Measurements from ENCODE around the gene FAXDC2. TPM values are rescaled to one million over a fixed set of nuclear protein-coding genes. Genes with fewer than 3 reads are reported as not detected.

The FAXDC2 gene
- total and polyA plus RNA-seq, 2 of the 8 experiments (the other 6 are each of a cell fraction or from before 2014, with no cell fraction given): 3.7 to 5.9 TPM

DNA sequence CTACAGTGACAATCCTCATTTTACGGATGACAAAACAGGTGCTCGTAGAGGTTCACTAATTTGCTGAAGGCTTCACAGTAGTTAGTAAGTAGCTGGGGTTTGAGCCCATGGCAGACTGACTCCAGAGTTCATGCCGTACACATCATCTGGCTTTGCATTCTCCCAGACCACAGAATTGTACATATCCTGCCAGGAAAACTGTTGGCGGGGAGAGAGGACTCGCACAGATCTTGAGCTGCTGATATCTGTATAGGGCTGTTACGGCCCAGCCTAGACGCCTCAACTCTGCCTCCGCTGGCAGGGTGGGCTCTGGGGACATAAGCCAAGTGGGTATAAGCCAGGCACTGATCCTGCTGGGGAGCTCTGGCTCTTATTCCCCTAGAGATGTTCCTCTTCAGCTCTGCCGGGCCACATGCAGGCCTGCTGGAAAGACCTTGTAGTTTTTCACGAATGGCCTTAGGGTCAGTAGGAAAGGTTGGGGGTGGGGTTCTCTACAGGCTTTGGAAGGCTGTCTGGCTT is 79.0 kb downstream of the FAXDC2 start:
- Histone ChIP-seq H4K20me1 (replicated peaks in 1 of 2; ENCODE audit: control insufficient read depth in 1 of 2, insufficient read depth in 2 of 2, low read length in 2 of 2) (peaks cover 64 to 77% of the 10 kb centered on the region in 2 experiments), H3K4me1 (replicated peaks in 1 of 4; ENCODE audit: control insufficient read depth in 3 of 4, insufficient read depth in 4 of 4, low read length in 3 of 4) (peaks cover 10 to 57% (median 46%) of the 10 kb centered on the region in 4 experiments), H3K23me2 (ENCODE audit: low read depth, low read length) (peaks cover 2% of the 10 kb centered on the region; the same call in 1 of the 2 replicates), H2BK15ac (ENCODE audit: low read length) (no peak overlapping the region), H3K23ac (ENCODE audit: insufficient read length) (no peak overlapping the region), H3K9me3 (ENCODE audit: insufficient read depth in 2 of 2, low read depth in 1 of 2, low read length in 1 of 2) (no peaks in the 10 kb centered on the region), H3K56ac (replicated peaks; ENCODE audit: insufficient read length, low read depth, low read length) (no peak overlapping the region), H3K14ac (ENCODE audit: insufficient read length) (no peak overlapping the region), H3K36me3 (ENCODE audit: control insufficient read depth in 2 of 4, insufficient read depth in 4 of 4, low read length in 3 of 4) (no peaks in the 10 kb centered on the region), H3K79me2 (ENCODE audit: control insufficient read depth in 1 of 2, insufficient read depth in 2 of 2, low read length in 2 of 2) (peaks cover 79 to 99% of the 10 kb centered on the region in 2 experiments), H3K27ac (ENCODE audit: low read depth, low read length) (no peak overlapping the region), H4K8ac (ENCODE audit: extremely low read depth, insufficient read depth, low read length) (no peak overlapping the region), H2BK20ac (ENCODE audit: low read length) (no peak overlapping the region), H3K9ac (replicated peaks in 1 of 4; ENCODE audit: extremely low read depth in 1 of 4, low read depth in 3 of 4, low read length in 3 of 4) (no peak overlapping the region), H3K4me2 (ENCODE audit: insufficient read depth in 1 of 2, low read depth in 2 of 2, low read length in 2 of 2) (peak overlapping the region; percentile 16 to 22; a peak in 3 of 4 replicates), H2BK5ac (ENCODE audit: low read depth, low read length) (no peak overlapping the region), H3K79me1 (ENCODE audit: low read depth, low read length) (peaks cover 18% of the 10 kb centered on the region), H4K5ac (ENCODE audit: insufficient read length, low read depth, low read length) (no peak overlapping the region), H2BK120ac (replicated peaks; ENCODE audit: low read depth, low read length) (no peak overlapping the region), H3K4me3 (ENCODE audit: extremely low read depth in 1 of 4, insufficient read depth in 2 of 4, low read depth in 3 of 4, low read length in 4 of 4) (no peak overlapping the region), H4K91ac (replicated peaks; ENCODE audit: insufficient read length, low read length) (no peak overlapping the region), H2AFZ (ENCODE audit: low read length) (no peak overlapping the region), H2AK5ac (ENCODE audit: low read depth, low read length) (no peak overlapping the region), H2BK12ac (ENCODE audit: low read depth, low read length) (no peak overlapping the region), H3K4ac (replicated peaks; ENCODE audit: insufficient read length, low read depth, low read length) (no peak overlapping the region), H3K18ac (ENCODE audit: extremely low read depth, low read length) (no peak overlapping the region), H3K27me3 (replicated peaks in 1 of 4; ENCODE audit: control insufficient read depth in 3 of 4, extremely low read depth in 1 of 4, insufficient read depth in 3 of 4, low read length in 3 of 4) (no peaks in the 10 kb centered on the region)
- 87% methylated on average over 10 of the region's 10 CpGs; no CpG with 5 or more reads in 1 of the 2 experiments for WGBS, 2 experiments (ENCODE audit: extremely low coverage in 1 of 2, insufficient coverage in 1 of 2, insufficient read length in 1 of 2, insufficient replicate concordance in 2 of 2, low coverage in 1 of 2, low lambda C conversion rate in 2 of 2, missing lambda C conversion rate in 1 of 2)
- CTCF ChIA-PET (ENCODE audit: partially characterized antibody): interaction anchor here (0.6 to 3.2 kb wide), 19 partner anchors 11 to 142 kb away, joined by 3 to 27 read pairs (median 3); no protein-coding TSS in a partner anchor
- FAIRE-seq (no peak), DNase-seq (ENCODE audit: low read depth in 1 of 2, low spot score in 2 of 2) (no peak)
- TF ChIP-seq, protein P1, sequence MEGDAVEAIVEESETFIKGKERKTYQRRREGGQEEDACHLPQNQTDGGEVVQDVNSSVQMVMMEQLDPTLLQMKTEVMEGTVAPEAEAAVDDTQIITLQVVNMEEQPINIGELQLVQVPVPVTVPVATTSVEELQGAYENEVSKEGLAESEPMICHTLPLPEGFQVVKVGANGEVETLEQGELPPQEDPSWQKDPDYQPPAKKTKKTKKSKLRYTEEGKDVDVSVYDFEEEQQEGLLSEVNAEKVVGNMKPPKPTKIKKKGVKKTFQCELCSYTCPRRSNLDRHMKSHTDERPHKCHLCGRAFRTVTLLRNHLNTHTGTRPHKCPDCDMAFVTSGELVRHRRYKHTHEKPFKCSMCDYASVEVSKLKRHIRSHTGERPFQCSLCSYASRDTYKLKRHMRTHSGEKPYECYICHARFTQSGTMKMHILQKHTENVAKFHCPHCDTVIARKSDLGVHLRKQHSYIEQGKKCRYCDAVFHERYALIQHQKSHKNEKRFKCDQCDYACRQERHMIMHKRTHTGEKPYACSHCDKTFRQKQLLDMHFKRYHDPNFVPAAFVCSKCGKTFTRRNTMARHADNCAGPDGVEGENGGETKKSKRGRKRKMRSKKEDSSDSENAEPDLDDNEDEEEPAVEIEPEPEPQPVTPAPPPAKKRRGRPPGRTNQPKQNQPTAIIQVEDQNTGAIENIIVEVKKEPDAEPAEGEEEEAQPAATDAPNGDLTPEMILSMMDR (IDR thresholded peaks at IDR 0.05; ENCODE audit: control extremely low read depth in 1 of 3, insufficient read depth in 1 of 3, low read depth in 1 of 3, low read length in 3 of 3): peak; percentile 10 to 22 (median 22); a peak in 3 of 4 replicates
- TF ChIP-seq RAD21 (IDR thresholded peaks at IDR 0.05 in 1 of 2, conservative IDR thresholded peaks at IDR 0.05 in 1 of 2; ENCODE audit: low read depth in 2 of 2, low read length in 2 of 2) (peak in 1 of 2 experiments; percentile 31; a peak in 1 of 4 replicates), CBX5 (IDR thresholded peaks at IDR 0.05; ENCODE audit: low read depth, low read length) (no peak), CHD1 (IDR thresholded peaks at IDR 0.05; ENCODE audit: low read depth, low read length) (no peak), KDM5A (IDR thresholded peaks at IDR 0.05; ENCODE audit: low read length) (no peak), HDAC6 (IDR thresholded peaks at IDR 0.05; ENCODE audit: low read depth, low read length) (no peak)
- POLR2A ChIA-PET (ENCODE audit: partially characterized antibody): interaction anchor here (0.8 to 15.0 kb wide), 7 partner anchors 11 to 108 kb away, joined by 3 to 307 read pairs (median 4); no protein-coding TSS in a partner anchor
